Small intestine (tissue), 7 donors: ENCODE data around the gene GNL2. TPM values are rescaled to one million over a fixed set of nuclear protein-coding genes. Genes with fewer than 3 reads are reported as not detected.
"Not testable (repeated sequence)": the region's sequence is repeated elsewhere in the genome, so short reads cannot be mapped to it uniquely, and the experiment has no call there.

Experiments
- DNase-seq, 2 donors: peaks; one replicate each; pipeline versions ENCODE4 v3.0.0 to v3.0.0-alpha.2; 2013
- FAIRE-seq: peaks from 2 replicates; lab custom pipeline; 2012; peaks lifted over from hg19 to GRCh38; lab: Jason Lieb, UNC
- H3K27ac ChIP-seq, 3 donors: one replicate each; pipeline ENCODE4 v1.5.1; 2013; ENCODE audit warnings: low read length in 2 of 3, mild to moderate bottlenecking in 2 of 3, control low read depth in 1 of 3, inconsistent platforms in 1 of 3, low read depth in 1 of 3, moderate library complexity in 1 of 3
- H3K27me3 ChIP-seq, 3 donors: one replicate each; pipeline ENCODE4 v1.6.1; 2013; ENCODE audit warnings: low read length in 3 of 3, inconsistent platforms in 1 of 3; ENCODE audit not compliant: control insufficient read depth in 3 of 3, insufficient read depth in 3 of 3
- H3K36me3 ChIP-seq, 3 donors: one replicate each; pipeline ENCODE4 v1.6.1; 2013; ENCODE audit warnings: low read length in 3 of 3, inconsistent platforms in 1 of 3, low read depth in 1 of 3, mild to moderate bottlenecking in 1 of 3, moderate library complexity in 1 of 3; ENCODE audit not compliant: control insufficient read depth in 3 of 3, insufficient read depth in 2 of 3
- H3K4me1 ChIP-seq, 3 donors: one replicate each; pipeline ENCODE4 v1.6.1; 2013; ENCODE audit warnings: low read length in 2 of 3, inconsistent platforms in 1 of 3, low read depth in 1 of 3, mild to moderate bottlenecking in 1 of 3, moderate library complexity in 1 of 3; ENCODE audit not compliant: control insufficient read depth in 3 of 3, insufficient read depth in 2 of 3
- H3K4me3 ChIP-seq, 3 donors: one replicate each; pipeline ENCODE4 v1.5.1; 2013; ENCODE audit warnings: low read length in 3 of 3, control low read depth in 1 of 3, inconsistent platforms in 1 of 3, low read depth in 1 of 3, mild to moderate bottlenecking in 1 of 3, moderate library complexity in 1 of 3
- H3K9me3 ChIP-seq, 2 donors: one replicate each; pipeline ENCODE4 v1.6.1; 2013; ENCODE audit warnings: low read depth in 1 of 2, low read length in 1 of 2; ENCODE audit not compliant: control insufficient read depth in 2 of 2, insufficient read depth in 1 of 2
- WGBS, 3 donors: extraction: QIAGEN DNeasy Blood & Tissue Kit; methylation state at CpG; one replicate each; pipeline ENCODE4 v1.1.7; 2013; 5-methylcytosine and 5-hydroxymethylcytosine counted together
- polyA plus RNA-seq, 4 donors: library from polyadenylated mRNA; stranded (reverse) in 3 of 4; unstranded in 1 of 4; fragments of 200-250 nt in 3 of 4; fragments of 120-200 nt in 1 of 4; gene quantifications; one replicate each; pipeline versions ENCODE4 v1.2.1 to v1.2.3, GENCODE V29; 2013
- donor health status: healthy with polysubstance abuse.
- donor health status: control.
- donor health status: control.
- donor health status: Bipolar disorder and iron deficiency.
- donor health status: healthy.

The GNL2 gene
- polyA plus RNA-seq, 4 donors, result 29.4 to 67.8 (median 45.5) TPM

DNA sequence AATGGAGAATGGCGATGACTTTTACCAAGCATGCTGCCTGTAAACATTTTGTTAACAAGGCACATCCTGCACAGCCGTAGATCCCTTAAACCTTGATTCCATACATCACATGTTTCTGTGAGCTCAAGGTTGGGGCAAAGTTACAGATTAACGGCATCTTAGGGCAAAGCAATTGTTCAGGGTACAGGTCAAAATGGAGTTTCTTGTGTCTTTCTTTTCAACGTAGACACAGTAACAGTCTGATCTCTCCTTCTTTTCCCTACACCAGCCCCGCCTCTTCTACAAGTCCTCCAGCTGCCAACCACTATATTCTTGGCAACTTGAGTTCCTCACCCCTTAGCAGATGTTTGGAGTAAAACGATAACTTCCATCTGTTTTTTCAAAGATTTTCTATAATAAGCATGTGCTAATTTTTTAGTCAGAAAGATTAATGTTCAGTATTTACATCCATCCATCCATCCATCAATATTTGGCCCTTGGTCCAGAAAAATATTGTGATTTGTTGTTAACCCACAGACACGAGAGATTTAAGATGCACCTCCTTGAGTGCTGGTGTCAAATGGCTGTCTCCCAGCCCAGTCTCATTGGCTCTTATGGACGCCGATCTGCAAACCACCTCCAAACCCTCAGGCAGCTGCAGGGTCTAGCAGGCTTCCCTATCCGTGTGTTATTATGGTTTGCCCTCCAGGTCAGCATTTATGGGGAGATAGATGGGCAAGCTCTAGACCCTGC is 35.2 kb downstream of the GNL2 start:
- Histone ChIP-seq H3K9me3 (no peaks in the 10 kb centered on the region), H3K27ac (peak overlapping the region in 1 of 3 donors; percentile 73), H3K36me3 (peaks cover 4 to 31% (median 5%) of the 10 kb centered on the region in 3 donors), H3K27me3 (no peaks in the 10 kb centered on the region), H3K4me3 (no peak overlapping the region), H3K4me1 (peaks cover 0 to 40% (median 0%) of the 10 kb centered on the region in 3 donors)
- DNase-seq, result peak in 1 of 2 donors; percentile 41
- 64 to 76% (median 73%) methylated on average over 10 of the region's 10 CpGs for WGBS, 3 donors
- FAIRE-seq, result no peak

DNA sequence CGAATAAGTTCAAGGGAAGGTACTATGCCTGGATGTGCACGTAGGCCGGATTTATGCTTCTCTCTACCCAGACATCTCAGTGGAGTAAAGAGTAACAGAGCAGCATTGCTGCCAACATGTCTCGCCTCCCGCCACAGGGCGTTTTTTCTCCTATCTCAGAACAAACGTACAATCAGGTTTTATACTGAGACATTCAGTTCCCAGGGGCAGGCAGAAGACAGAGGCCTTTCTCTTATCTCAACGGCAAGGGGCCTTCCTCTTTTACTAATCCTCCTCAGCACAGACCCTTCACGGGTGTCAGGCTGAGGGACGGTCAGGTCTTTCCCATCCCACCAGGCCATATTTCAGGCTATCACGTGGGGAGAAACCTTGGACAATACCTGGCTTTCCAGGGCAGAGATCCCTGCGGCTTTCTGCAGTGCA is 35.8 kb downstream of the GNL2 start:
- peaks cover 0 to 40% (median 0%) of the 10 kb centered on the region in 3 donors for H3K4me1 ChIP-seq
- H3K9me3 ChIP-seq, H3K27me3 ChIP-seq, H3K4me3 ChIP-seq, FAIRE-seq: not testable (repeated sequence)
- peak in 1 of 2 donors; percentile 26 for DNase-seq
- peaks cover 0 to 29% (median 1%) of the 10 kb centered on the region in 3 donors for H3K36me3 ChIP-seq
- H3K27ac ChIP-seq, result peak overlapping the region in 1 of 3 donors; percentile 73
- WGBS, 3 donors, result 62 to 67% (median 64%) methylated on average over 12 of the region's 12 CpGs

DNA sequence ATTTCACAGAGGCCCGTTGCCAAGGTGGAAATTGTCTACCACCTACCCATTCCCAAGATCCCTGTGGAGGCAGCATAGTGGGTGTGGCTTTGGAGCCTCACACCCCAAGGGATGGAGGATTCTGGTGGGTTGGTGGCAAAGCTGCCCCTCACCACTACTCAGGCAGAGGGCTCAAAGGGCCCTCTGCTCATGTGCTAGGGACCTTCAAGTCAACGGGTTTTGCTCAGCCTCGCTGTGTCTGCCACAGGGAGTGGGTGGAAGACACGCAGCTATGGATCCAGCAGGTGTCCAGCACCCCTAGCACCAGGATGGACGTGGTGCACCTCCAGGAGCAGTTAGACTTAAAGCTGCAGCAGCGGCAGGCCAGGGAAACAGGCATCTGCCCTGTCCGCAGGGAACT is 36.7 kb downstream of the GNL2 start:
- Histone ChIP-seq H3K27me3 (no peaks in the 10 kb centered on the region), H3K4me1 (peaks cover 0 to 43% (median 0%) of the 10 kb centered on the region in 3 donors), H3K9me3 (peaks cover 0 to 3% of the 10 kb centered on the region in 2 donors), H3K36me3 (peaks cover 0 to 29% (median 0%) of the 10 kb centered on the region in 3 donors), H3K4me3 (no peak overlapping the region), H3K27ac (peak overlapping the region in 1 of 3 donors; percentile 73)
- DNase-seq (no peak), FAIRE-seq (no peak)
- WGBS, 3 donors, result 86 to 92% (median 91%) methylated on average over 7 of the region's 7 CpGs

DNA sequence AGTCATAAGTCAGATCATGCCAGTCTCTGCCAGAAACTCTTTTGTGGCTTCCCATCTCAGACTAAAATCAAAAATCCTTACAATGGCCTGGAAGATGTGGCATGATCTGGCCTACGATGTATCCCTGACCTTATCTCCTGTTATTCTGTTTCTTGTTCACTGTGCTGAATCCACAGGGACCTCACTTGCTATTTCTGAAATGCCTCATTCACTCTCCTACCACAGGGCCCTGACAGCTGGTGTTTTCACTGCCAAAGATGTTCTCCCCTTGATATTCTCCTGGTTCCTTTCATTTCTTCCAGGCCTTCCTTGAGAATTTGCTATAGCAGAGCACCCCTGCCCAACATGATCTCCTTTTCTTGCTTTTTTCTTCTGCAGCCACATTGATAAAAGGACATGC is 37.3 kb downstream of the GNL2 start:
- peaks cover 0 to 43% (median under 1%) of the 10 kb centered on the region in 3 donors for H3K4me1 ChIP-seq
- DNase-seq, result no peak
- H3K4me3 ChIP-seq, result no peak overlapping the region
- WGBS, 3 donors, result 84 to 90% (median 88%) methylated on average over 1 of the region's 1 CpG
- H3K27ac ChIP-seq, result no peak overlapping the region
- H3K9me3 ChIP-seq, result peaks cover 0 to 3% of the 10 kb centered on the region in 2 donors
- no peak for FAIRE-seq
- peaks cover 0 to 29% (median 0%) of the 10 kb centered on the region in 3 donors for H3K36me3 ChIP-seq
- H3K27me3 ChIP-seq, result no peaks in the 10 kb centered on the region

DNA sequence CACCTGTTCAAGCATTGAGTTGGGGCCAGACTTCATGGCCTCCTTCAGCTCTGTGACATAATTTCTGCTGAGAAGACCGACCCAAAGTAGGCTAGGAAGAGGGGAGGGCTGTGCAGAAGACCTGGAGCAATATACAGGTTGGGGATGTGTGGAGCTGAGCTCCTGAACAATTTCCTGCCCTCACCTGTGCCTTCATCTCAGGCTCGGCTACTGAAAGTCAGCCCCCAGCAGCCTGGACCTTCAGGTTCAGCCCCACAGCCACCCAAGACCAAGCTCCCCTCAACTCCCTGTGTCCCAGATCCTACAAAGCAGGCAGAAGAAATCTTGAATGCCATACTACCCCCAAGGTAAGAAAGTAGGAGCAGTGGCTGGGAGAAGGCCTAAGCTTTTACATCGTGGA is 38.3 kb downstream of the GNL2 start:
- 80 to 84% (median 83%) methylated on average over 3 of the region's 3 CpGs for WGBS, 3 donors
- H3K9me3 ChIP-seq, result peaks cover 0 to 3% of the 10 kb centered on the region in 2 donors
- H3K36me3 ChIP-seq, result peaks cover 0 to 25% (median under 1%) of the 10 kb centered on the region in 3 donors
- H3K27me3 ChIP-seq, result no peaks in the 10 kb centered on the region
- H3K27ac ChIP-seq, result peak overlapping the region in 1 of 3 donors; percentile 26
- H3K4me3 ChIP-seq, result peak overlapping the region in 1 of 3 donors; percentile 69
- DNase-seq, result no peak
- peaks cover 2 to 40% (median 10%) of the 10 kb centered on the region in 3 donors for H3K4me1 ChIP-seq
- FAIRE-seq, result no peak

DNA sequence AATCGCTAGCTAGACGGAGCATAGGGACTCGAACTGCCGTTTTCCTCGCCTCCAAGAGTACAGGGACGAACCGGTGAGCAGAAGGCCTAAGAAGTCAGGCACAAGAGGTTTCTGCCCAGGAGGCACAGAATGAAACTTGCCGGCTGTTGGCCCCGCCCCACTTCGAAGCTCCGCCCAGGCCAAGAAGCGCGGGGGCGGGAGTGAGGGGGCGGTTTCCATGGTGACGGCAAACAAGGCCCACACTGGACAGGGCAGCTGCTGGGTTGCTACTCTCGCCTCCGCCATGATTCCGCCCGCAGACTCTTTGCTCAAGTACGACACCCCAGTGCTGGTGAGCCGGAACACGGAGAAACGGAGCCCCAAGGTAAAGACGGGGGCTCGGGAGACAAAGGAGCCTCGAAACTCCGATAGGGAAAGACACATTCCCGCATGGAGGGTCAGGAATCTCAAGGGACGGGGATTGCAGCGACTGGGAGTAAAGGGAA is 39.0 kb downstream of the GNL2 start, which contains the start of gene DNALI1:
TSS of gene DNALI1 (plus strand) at position 229 of the 485 bp plus-strand sequence. CDS start at position 284, 55 bp downstream.
- H3K36me3 ChIP-seq, result peaks cover 0 to 19% (median 2%) of the 10 kb centered on the region in 3 donors
- no peak for FAIRE-seq
- H3K27ac ChIP-seq, result peak within 1 kb of the TSS in 2 of 3 donors; percentile 26 to 69
- H3K9me3 ChIP-seq, result peaks cover 0 to 3% of the 10 kb centered on the region in 2 donors
- H3K4me3 ChIP-seq, result peak within 1 kb of the TSS in 1 of 3 donors; percentile 69
- DNase-seq, result peak; percentile 71 to 95
- 17 to 27% (median 21%) methylated on average over 31 of the region's 31 CpGs for WGBS, 3 donors
- H3K4me1 ChIP-seq, result peaks cover 2 to 36% (median 10%) of the 10 kb centered on the region in 3 donors
- H3K27me3 ChIP-seq, result no peaks in the 10 kb centered on the region

DNA sequence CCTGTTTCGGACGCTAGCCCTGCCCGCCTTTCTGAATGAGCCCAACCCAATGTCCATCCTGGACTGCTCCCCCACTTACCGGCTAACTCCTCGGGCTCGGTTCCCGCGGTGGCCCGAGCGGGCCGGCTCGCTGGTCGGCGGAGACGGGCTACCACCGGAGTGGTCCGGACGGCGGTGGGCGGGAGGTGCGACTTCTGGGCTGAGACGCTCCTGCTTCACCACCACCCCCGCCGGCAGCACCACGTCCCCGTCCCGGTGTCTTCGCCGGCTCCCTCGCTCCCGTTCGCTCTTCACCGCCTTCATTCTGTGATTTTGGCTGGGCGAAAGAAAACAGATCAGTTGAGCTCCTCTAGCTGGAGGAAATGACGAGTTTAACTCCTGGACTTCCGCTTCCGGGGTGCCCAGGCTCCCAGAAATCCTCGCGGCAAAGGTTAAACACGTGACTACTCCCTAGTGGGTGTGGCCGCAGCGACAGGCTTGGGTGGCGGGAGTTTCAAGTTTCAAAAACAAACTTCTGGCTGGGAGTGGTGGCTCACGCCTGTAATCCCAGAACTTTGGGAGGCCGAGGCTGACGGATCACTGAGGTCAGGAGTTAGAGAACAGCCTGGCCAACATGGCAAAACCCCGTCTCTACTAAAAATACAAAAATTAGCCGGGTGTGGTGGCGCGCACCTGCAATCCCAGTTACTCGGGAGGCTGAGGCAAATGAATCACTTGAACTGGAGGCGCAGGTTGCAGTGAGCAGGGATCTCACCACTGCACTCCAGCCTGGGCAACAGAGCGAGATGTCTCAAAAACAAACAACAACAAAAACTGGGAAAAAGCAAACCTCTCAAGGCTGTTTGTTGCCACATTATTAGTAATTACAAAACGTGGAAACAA is 41.6 kb downstream of the GNL2 start, which contains the start of gene SNIP1:
TSS of gene SNIP1 (minus strand) at position 367 of the 882 bp plus-strand sequence. CDS start at position 303, 64 bp downstream.
- 12% methylated on average over 54 of the region's 54 CpGs for WGBS, 3 donors
- peak within 1 kb of the TSS; percentile 89 to 97 (median 93) for H3K4me3 ChIP-seq
- peaks cover 1 to 16% (median 2%) of the 10 kb centered on the region in 3 donors for H3K36me3 ChIP-seq
- no peaks in the 10 kb centered on the region for H3K27me3 ChIP-seq
- H3K4me1 ChIP-seq, result peaks cover 2 to 14% (median 10%) of the 10 kb centered on the region in 3 donors
- DNase-seq (peak; percentile 96 to 97), FAIRE-seq (no peak)
- peak within 1 kb of the TSS; percentile 77 to 91 (median 82) for H3K27ac ChIP-seq
- H3K9me3 ChIP-seq, result peaks cover 0 to 3% of the 10 kb centered on the region in 2 donors
